Measurements from ENCODE around the gene ELL2.
"Not testable (repeated sequence)": the region's sequence is repeated elsewhere in the genome, so short reads cannot be mapped to it uniquely, and the experiment has no call there.

ELL2 gene

DNA sequence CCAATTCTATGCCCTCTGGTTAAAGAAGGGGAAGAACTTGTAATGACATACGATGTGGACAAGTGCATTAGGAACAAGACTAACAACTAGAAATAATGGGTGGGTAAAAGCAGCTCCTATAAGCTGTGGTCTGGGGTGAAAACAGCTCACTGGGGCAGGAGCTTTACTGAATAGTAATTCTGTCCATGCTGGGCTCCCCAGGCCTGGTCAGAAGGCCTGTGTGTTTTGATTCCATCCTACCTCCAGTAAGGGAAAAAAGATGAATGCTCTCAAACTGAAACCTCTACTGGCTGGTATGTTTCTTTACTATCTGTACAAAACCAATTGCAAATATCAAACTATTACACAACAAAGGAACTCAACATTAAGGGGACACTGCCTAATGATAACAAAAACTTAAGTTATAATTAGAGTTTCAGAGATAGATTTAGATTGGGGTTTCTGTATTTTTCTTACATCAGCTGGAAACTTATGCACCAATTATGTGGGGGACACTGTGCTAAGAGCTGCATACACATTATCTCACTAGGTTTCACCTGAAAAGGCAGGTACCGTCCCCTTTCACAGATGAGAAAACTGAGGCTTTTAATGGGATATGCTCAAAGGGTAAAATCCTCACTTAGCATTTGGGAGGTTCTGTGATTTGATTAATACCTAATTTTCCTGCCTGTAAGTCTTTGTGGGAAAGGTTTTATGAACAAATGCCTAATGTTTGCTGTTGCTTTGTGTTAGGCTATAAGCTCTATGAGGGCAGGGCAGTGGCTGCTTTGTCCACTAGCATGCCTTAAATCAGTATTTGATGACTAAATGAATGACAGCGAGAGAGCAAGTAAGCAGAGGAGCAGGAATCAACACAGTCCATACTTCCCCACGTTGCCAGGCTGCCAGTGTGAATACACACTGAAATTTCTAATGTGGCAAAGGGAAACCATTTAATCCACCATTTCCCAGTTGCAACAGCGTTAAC is 53.6 kb downstream of the ELL2 start:
- no peak for DNase-seq (ENCODE audit: low spot score)

DNA sequence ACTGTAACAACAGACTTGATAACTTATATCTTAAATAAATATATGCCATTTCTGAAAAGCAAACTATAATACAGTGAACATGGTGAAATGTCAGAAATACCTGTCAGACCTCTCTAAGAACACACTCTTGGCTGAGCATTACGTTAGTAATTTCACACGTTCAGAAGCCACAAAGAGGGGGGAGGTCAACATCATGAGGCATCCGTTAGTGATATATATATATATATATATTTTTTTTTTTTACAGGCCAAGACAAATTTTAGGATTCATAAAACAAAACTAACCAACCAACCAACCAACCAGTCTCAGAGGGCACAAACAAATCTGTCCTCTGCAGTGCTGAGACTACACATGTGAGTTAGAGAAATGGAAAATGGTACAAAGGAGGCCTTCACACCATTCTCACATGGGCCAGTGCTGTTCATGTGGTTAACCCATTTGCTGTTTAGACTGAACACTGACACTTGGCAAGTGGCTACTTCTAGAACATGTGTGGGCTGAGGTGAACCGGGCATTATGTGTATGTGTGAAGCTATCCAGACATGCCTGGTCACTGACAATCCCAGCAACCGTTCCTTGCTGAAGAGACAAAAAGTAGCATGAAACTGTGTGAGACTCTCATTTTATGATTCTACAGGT is 54.5 kb downstream of the ELL2 start:
- no peak for DNase-seq (ENCODE audit: low spot score)

DNA sequence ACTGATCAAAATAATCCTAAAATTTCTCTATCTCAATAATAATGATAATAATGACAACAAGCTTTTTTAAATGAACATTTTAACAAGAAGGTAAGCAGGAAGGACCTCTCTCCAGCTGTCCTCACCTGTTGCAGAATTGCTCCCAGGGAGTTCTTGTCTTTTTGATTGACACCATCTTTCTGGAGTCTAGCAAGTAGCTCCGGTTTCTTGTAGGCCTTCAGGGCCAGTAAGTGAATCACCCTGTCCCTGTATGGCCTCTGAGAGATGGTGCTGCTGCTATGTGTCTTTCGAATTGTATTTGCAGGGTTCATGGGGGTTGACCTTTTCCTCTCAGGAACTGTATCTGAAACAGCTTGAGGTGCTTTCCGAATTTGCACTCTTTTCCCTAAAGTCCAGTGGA is 55.3 kb downstream of the ELL2 start:
- not testable (repeated sequence) for DNase-seq (ENCODE audit: low spot score)

DNA sequence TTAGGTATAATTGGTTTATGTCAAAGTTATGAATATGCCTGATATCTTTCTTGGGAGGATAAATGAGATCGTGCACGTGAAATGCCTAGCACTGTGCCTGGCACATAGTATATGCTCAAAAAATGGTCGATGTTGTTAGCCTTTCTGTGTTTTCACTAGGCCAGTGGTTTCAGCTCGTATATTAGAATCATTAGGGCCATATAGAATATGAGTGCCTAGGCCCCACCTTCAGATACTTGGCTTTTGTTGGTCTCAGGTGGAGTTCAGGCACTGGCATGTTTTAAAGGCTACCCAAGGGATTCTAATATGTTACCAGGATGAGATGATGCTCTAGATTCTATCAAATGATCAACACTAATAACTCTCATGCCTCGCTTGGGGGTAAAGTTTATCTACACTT is 56.8 kb downstream of the ELL2 start:
- no peak for DNase-seq (ENCODE audit: low spot score)

DNA sequence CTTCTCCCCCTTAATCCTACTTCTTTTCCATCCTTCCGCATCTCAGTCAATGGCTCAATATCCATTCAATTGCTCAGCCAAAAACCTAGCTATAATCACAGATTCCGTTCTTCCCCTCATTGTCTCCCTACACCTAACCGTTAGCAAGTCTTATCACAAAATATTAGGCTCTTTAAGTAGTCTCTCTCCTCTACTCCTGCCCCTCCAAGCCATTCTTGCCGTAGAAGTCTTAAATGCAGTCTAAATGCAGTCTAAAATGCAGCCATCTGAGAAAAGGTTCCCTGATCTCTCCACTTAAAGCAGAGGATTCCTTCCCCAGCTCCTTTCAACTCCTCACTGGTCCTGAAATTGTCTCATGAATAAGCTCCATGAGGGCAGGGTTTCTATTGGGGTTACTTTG is 57.8 kb downstream of the ELL2 start:
- DNase-seq (ENCODE audit: low spot score) = no peak

DNA sequence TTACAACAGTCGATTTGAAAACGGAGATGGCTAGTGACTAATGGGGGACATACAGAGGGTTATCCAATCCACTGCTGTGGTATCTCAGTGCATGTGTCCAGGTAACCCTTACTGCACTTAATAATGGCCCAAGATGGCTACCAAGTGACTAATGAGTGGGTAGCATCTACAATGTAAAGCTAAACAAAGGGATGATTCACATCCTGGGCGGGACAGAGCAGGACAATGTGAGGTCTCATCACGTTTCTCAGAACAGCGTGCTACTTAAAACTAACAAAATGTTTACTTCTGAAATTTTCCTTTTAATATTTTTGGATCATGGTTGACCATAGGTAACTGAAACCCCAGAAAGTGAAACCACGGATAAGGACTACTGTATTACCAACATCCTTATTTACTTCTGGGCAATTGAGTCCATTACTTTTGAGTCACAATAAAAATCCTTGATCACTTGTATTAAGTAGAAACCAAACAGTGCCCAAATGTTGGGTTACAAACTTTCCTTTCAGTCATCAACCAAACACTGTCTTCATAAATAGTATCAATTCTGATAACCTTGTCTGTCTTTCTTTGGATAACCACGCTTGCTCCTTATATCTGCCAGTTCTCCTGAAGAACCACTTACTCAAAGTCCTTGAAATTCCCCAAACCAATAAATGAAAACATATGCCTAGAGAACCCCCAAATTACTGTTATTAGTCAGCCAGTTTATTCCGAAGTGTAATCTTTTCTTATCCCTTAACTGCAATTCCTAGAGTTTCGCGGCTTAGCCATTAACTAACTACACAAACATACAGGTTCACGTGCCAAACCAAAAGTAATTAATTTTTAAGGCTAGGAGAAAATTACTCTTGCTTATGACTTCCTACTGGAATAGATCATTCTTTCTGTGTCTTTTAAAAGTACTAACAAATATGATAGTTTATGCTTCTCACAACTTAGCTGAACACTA is 59.7 kb downstream of the ELL2 start:
- no peak for DNase-seq (ENCODE audit: low spot score)

DNA sequence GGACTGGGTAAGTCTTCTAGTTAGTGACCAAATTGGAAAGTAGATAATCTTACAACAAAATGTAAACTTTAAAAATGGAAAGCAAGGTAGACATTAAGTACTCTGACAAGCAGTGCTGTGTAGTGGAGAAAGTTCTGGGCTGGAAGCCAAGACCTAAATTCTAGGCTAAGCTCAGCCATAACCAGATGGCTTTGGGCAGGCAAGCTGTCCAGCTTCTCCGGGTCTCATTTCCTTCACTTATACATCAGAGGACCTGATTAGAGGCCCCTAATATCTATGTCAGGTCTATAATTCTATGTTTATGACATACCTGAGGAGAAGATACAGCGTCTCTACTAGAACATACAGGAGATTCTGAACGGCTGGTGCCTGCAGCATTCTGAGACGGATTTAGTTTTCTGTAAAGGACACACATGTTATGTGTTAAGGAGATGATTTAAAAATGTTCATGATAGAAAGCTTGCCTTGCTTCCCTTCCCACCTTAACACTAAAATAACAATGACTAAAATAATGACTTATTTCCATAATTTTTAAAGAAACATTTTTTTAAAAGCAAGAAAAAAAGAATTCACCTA is 61.2 kb downstream of the ELL2 start:
- DNase-seq (ENCODE audit: low spot score) = peak; percentile 50

DNA sequence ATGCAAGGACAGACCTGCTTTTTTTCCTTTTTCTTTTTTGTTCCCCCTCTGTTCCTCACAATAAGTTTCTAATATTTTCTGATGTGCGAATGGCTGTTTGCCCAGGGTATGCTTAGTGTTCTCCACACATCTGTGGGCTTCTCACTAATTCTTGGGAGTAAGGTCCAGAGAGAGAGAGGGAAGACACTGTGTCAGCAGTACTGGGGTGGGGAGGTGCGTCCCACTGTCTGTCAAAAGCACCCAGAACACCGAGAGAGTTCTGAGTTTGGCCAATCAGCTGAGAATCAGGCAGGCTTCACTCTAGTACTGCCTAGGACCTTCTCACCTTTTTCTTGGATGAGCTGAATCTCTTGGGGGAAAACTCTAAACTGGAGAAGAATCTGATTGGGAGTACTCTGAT is 61.8 kb downstream of the ELL2 start:
- no peak for DNase-seq (ENCODE audit: low spot score)

DNA sequence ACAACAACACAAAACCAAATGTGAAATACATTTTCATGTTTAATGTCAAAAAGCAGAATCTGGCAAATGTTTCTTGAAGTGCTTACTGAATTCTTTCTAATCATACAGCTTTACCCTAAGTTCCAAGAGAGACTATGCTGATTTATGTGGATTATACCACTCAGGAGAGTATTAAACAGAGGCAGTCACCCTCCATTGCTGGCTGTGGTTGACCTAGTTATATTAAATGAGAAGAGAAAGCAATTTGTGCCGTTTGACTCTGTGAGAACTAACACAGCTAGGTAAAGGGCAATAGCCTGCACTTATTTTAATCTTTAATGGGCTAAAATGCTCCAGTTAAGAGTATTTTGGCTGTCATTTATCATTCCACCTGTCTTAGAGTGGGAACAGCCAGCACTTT is 62.6 kb downstream of the ELL2 start:
- DNase-seq (ENCODE audit: low spot score) = no peak

DNA sequence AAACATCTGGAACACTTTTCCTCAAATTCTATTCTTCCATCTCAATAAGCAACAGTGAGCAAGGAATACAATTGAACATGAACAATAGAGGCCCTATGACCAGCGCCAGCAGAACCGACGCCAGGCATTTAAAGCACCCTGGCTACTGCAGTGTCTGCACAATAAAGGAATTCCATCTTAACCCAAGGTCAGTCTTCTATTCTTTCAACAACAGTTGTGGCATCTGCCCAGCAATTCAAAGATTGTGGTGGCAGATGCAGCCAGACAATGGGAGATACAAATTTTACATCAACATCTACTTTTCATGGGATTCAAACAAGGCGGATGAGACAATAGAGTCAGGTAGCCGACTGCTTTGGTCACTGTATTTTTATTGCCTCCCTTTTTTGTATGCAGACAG is 65.9 kb downstream of the ELL2 start:
- DNase-seq (ENCODE audit: low spot score) = no peak

DNA sequence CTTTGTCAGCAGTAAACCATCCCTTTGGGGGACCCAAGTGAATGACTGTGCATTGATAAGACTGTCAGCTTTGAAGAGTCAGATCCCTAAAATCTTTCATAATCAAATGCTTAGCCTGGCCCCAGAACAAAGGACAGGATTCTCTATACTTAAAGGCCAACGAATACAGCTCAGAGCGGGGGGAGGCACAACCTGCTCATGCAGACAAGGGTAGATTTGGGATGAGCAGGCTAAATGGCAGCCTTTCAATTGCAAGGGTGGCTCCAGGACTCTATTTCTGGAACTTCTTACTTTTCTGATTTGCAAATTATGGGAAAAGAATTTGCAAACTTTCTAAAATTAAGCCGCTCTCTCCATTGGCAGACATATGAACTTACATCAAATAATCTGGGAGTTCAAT is 66.4 kb downstream of the ELL2 start:
- DNase-seq (ENCODE audit: low spot score) = no peak

DNA sequence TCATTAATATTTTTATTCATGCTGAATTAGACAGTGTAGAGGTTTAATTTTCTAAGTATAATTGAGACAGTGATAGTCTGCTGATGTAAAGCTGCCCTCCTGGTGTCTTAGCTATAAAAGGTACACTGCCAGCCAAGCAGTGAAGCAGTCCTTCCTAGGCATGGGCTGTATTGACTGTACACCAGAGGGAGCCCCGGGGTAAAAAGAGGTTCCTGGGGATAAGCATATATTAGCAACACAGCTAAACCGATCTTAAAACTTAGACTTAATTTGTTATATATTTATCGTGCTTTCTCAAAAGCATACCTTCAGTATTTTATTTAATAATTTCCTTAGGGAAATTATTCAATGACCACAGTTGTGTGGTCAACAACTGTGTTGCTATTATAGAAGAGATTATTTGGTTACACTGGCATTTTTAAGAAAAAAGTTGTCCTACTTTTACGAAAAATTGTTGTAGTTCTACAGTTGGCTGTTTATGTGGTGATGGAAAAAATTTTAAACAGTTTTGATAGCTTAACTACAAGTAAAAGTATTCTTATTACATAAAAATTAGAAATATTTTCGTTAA is 68.8 kb downstream of the ELL2 start:
- DNase-seq (ENCODE audit: low spot score) = peak; percentile 78

DNA sequence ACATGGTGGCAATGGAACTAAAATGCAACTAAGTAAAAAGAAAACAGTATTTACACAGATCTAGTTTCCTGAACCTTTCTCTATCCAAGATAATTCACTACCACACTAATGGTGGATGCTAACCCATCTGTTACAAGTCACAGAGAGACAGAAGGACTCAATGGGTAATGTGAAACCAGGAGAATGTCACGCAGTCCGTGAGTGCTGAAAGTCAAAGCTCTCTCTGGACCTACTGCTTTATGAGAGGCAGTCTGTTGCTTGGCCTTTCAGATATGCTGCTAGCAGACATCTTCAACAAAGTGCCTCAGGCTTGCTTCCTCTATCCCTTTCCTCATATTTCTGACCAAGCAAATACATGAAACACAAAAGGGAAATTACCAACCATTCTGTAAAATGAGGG is 70.2 kb downstream of the ELL2 start:
- no peak for DNase-seq (ENCODE audit: low spot score)

DNA sequence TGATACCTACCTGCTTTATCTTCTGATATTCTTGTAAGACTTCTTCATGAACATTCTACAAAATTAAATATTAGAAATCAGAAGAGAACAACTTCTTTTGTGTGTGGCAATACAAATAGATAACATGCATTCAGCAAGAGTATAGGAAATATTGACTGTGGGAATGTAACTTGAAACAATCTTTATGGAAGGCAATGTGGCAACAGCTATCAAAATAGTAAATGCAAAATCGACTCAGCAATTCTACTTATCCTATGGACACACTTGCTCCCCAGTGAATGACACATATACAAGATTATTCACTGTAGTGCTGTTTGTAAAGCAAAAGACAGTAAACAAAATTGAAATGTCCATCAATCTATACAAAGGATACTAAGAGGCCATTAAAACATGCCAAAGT is 72.6 kb downstream of the ELL2 start:
- DNase-seq (ENCODE audit: low spot score) = peak; percentile 71

DNA sequence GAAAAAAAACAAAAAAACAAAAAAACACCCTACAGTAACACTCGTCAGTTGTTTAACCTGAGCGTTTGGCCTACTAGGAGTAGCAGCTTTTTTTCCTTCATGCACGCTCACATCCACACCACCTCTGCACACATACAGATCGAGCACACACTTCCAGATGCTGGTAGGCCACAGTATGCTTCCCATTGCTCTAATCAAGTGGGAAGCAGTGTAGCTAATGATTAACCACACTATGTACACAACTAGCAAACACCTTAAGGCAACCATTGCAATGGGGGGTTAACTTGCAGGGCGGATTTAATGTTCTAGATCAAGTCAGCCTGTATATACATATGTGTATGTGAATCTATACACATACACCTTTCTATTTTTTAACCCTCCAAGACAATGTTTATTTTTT is 73.7 kb downstream of the ELL2 start:
- DNase-seq (ENCODE audit: low spot score) = no peak

DNA sequence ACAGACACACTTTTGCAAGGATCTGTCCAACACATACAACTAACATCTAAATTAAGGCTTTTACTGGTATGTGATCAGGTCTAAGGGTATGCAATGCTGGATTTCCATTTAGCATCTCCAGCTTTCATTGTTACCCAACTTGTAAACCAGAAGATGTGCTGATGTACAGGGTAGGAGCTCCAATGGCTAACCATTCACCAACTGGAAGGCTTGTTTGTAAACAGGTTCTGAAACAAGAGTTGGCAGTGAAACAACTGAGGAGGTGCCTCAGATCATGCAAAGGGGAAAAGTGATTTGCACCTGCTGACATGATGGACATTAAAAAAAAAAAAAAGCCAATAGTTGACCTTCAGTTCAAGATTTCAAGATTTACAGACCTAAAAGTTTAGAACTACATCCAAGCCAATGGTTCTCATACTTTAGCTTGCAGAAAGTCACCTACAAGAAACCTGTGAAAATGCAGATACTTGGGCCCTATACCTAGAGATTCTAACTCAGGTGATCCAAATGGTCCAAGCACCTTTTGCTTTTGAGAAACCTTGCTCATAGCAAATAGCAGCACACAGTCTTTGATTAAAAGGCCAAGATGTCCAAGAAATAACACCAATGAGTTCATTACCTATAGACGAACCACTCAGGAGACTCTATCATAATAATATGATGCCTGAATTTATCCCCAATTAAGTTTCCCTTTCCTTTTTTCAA is 75.2 kb downstream of the ELL2 start:
- DNase-seq (ENCODE audit: low spot score) = no peak

DNA sequence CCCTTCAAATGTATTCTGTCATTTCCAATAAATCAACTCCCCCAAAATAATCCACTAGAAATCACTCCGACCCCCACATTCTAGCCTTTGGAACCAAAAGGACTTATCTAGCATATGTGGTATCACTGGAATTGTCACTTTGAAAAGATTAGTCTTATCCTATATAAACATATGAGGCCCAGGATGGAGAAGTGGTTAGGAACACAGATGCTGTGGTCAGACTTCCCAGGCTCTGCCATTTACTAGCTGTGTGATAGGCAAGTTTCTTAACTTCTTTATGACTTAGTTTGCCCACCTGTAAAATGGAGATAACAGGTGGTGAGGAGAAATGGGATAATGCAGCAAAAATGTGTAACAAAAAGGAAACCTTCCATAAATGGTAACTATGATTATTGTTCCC is 77.1 kb downstream of the ELL2 start:
- DNase-seq (ENCODE audit: low spot score) = no peak

DNA sequence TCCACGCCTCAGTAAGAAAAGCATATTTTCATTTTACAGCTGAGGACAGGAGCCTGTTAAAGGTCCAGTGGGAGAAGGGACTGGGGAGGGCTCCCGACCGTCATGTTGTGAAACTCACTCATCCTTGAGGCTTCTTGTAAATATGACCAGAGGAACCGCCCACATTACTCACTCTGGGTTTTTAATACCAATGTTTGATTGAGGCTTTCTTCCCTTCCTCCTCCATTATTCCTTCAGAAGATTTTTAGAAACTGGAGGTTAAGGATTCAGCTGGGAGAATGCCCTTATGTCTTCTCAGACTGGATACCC is 77.7 kb downstream of the ELL2 start:
- no peak for DNase-seq (ENCODE audit: low spot score)

DNA sequence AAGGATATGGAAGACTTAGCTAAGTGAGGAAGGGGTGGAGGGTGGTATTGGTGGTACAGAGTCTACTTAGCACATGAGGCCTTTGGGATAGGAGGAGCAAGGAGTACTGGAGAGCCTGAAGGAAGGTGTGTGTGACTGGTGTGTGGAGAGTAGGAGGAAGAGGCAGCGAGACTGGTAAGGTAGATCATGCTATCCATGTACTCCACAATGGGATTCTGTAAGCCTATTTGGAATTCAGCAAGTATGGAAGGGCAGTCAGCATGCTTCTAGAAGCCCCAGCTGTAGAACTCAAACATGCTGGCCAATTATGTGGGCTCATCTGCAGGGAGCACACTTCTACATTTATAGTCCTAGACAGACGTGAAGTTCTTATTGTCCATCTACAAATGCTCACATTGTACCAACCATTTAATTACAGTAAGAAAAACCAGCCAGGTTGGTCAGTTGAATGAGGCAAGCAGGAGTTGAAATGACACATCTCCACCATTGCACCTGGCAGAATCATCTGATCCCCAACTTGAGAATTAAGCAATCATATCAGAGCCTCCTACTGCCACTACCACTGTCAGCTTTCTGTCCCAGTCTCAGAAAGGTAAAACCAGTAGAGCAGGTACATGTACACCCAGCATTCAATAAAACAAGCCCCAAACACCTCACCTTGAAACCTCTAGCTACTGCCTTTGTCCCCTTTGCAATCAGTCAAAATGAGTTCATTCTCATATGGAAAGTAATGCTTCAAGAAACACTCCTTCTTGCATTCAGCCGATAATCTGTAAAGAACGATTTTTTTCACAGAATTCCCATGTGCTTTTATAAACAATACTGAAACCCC is 78.2 kb downstream of the ELL2 start:
- no peak for DNase-seq (ENCODE audit: low spot score)

DNA sequence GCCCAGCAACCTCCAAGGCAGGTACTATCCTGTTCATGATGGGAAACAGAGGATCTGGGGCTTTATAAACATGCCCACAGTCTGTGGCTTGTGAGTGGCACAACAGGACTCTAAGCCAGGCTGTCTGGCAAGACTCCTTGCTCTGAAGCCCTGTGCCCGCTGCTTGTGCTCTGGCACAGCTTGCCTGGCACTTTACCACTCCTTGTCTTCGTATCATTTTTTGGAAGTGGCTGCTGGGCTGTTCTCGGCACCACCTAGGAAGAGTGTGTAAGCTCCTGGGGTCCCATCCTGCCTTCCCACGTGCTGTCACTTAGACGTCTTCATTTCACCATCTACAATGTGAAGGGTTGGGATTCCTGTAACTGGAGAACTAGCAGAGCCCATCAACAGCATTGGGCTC is 79.8 kb downstream of the ELL2 start:
- DNase-seq (ENCODE audit: low spot score) = no peak
